Measurements from ENCODE around the gene ERBB3.
A peak's percentile ranks its signal among the peaks of the same experiment; 100 is the strongest.
"Not testable (repeated sequence)": the region's sequence is repeated elsewhere in the genome, so short reads cannot be mapped to it uniquely, and the experiment has no call there.

The ERBB3 gene

DNA sequence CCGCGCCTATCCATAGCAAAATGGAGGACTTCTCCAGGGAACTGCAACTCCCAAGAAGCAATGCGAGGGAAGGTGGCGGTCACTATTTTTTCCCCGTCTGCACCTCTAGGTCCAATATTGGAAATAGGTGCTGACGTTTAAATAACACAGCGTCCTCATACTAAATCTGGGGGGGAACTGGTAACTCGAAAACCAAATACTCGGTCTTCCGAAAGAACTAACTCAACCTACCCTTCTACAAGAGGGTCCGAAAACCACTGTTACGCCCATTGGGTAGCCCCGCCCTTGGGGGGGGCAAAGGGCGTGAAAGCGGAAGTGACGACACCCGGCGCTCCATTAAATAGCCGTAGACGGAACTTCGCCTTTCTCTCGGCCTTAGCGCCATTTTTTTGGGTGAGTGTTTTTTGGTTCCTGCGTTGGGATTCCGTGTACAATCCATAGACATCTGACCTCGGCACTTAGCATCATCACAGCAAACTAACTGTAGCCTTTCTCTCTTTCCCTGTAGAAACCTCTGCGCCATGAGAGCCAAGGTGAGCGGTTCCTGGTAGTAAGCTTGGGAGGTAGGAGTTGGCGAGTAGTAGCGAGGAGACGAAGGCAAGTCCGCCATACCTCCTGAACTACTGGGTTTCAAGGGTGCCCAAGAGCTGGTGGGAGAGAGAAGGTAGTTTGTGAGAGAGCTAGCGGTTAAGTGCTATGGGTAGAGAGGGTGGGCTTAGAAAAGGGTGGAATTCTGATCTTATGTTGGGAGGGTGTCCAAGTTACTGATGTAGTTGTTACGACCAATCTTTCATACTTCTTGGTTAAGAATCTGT is 36.5 kb downstream of the ERBB3 start, which contains the start of gene RPL41:
RPL41 (plus strand) TSS at position 367 of the 815 bp plus-strand sequence.
- FAIRE-seq, result peak; percentile 94

DNA sequence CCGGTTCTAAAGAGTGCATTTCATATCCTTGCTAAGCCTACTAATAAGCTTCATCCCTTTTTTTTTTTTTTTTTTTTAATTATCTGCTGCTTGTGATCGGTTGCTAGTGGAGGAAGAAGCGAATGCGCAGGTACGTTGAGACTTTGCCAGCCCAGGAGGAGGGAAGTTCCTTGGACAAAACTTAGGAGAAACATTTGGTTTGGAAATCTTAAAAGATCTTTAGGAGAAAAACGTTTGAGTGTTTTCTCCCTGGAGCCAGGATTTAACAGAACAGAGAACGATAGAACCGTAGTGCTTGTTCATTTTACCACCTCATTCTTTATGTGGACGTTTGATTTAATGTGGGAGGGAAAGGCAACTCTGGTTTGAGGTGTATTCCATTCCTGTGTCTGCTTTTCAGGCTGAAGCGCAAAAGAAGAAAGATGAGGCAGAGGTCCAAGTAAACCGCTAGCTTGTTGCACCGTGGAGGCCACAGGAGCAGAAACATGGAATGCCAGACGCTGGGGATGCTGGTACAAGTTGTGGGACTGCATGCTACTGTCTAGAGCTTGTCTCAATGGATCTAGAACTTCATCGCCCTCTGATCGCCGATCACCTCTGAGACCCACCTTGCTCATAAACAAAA is 37.2 kb downstream of the ERBB3 start:
- not testable (repeated sequence) for FAIRE-seq

DNA sequence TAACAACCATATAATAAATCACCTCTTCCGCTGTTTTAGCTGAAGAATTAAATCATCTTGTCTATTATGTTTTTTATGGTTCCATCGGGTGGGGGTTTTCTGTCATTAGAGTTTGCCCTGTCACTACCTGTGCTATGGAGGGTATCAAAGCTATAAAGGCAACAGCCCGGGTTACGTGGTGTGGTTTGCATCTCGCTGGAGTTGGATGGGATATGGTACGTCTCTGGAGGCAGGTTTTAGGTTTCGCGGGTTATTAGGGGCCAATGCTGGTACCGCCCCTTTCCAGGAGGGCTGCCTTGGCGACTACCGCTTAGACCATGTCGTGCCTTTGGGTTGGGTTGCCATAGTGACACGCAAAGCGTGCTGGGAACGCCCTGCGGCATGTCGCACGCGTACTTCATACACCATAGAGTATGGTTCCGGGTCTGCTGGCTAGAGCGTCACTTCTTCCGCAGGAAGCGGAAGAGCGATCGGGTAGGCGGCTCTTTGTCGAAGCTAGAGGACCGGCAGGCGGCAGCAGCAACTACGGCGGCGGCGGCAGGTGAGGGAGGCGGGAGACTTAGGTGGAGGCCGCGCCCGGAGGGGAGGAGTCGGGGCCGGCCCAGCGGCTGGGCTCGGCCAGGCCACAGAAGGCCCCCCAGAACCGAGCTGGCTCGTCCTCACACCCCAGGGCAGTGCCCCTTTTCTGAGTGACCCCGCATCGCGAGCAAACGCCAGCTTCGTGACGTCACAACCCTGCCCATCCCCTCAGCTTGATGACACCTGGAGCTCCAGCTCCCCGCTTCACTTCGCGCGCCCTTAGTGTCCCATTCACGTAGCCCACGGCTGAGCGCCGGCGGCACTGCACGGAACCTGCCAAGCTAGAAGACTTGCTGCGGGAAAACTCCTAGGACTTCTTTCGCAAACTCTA is 38.1 kb downstream of the ERBB3 start, which contains the start of gene ZC3H10:
ZC3H10 (plus strand) TSS at position 489 of the 910 bp plus-strand sequence. CDS start 2,297 bp downstream, outside the sequence.
- peak; percentile 97 for FAIRE-seq

DNA sequence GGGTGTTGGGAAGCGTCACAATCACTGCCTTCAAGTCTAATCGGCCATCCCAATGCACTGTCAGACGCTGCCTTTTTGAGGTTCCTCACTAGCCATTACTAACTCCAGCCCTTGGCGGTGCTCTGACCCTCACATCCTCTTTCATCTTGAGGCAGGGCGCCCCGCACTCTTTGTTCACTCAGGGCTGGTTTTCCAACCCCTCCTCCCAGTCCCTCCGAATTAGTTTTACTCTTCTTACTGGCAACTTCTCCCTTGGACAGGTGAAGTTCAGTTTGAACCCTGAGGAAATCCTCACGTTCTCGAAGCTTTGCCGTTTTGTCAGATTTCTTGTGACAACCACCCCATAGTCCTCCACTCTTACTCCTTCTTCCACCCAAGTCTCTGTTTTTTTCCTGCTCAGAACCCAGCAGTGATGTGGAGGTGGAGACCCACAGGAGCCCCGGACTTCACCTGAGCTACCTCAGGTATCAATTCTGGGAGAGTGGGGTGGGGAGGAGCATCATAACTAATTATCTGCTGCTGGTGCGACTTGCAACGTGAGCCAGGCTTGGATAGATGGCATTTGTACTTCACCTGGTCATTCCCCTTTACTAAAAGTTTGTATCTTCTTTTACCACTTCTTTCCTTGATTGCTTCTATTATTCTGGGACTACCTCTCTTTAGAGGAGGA is 38.9 kb downstream of the ERBB3 start:
- FAIRE-seq, result no peak

DNA sequence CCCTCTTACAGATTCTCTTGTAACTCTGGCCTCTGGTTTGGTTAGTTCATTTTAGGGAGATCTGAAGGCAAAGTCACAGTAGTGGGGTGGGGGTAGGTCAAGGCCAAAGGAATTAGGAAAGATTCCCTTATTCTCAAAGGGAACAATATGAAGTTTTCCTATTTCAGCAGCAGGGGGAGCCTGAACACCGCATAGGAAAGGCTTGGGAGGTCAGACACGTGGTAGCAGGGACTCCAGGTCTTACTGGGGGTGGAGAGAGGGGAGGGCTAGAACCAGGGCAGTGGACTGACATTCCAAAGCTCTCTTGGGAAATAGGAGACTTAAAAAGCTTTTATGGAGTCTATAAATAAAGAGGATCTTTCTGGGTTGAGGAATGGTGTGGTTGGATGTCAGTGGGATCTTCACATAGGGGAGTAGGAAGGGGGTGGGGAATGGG is 39.4 kb downstream of the ERBB3 start:
- peak; percentile 90 for FAIRE-seq

DNA sequence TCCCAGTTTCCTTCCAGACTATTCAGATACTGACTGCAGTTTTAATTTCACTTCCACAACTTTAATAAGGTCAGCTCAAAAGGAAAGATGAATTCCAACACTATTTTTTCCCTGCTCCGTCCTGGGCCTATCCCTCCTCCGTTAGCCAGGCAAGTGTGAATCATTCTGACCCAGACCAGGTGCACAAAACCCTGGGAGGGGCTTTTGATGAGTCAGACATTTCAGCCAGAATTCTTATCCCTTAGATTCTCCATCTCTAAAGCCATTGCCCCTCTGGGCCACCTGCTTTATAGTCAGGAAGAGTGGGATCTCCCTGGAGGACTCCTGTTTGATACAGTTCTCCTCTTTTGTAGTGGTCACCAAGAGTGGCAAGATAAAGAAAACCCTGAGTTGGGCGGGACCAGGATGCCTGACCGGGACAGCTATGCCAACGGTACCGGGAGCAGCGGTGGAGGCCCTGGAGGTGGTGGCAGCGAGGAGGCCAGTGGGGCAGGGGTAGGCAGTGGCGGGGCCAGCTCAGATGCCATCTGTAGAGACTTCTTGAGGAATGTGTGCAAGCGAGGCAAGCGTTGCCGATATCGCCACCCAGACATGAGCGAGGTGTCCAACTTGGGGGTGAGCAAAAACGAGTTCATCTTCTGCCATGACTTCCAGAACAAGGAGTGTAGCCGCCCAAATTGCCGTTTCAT is 40.3 kb downstream of the ERBB3 start:
- FAIRE-seq, result no peak

DNA sequence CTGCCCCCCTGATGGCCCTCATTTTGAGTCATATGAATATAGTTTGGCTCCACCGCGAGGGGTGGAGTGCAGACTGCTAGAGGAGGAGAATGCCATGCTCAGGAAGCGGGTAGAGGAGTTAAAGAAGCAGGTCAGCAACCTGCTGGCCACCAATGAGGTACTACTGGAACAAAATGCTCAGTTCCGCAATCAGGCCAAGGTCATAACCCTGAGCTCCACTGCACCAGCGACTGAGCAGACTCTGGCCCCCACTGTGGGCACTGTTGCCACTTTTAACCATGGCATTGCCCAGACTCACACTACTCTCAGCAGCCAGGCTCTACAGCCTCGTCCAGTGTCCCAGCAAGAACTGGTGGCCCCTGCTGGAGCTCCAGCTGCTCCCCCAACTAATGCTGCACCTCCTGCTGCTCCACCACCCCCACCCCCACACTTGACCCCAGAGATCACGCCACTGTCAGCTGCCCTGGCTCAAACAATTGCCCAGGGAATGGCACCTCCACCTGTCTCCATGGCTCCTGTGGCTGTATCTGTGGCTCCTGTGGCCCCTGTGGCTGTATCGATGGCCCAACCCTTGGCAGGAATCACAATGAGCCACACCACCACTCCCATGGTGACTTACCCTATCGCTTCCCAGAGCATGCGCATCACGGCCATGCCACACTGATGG is 41.4 kb downstream of the ERBB3 start:
- FAIRE-seq, result no peak

DNA sequence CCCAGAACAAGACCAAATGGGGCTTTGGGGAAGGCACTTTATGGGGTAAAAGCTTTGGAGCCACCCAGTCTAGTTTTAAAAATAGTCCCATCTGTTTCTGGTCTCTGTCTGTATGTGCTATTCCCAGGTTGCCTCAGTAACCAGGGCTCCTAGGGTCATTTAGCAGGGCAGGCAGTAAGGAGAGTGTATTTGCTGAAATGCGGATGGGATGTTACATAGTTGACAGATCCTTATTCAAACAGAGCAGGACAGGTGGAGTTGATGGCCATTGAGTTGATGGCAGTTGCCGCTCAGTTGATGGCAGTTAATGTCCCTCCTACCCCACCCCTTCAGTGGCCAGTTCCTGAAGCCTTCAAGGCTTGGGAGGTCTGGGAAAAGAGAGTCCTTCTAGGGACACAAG is 42.7 kb downstream of the ERBB3 start:
- no peak for FAIRE-seq

DNA sequence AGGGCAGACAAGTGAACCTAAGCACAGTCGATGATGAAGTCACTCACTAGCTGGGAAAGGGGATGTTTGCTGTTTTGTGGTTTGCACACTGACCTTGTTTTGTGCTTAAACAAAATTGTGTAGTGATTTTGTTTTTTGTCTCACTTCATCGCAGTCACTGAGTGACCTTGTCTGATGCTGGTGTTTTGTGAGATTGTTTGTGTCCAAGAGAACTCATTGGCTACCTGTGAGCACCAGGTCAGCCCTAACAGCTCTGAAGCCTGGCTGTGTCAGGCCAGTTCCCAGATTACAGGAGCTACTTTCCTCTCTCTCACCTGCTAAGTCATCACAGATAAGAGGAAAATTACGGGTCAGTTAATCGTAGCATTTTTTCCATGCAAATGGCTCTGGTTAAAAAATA is 44.2 kb downstream of the ERBB3 start:
- no peak for FAIRE-seq

DNA sequence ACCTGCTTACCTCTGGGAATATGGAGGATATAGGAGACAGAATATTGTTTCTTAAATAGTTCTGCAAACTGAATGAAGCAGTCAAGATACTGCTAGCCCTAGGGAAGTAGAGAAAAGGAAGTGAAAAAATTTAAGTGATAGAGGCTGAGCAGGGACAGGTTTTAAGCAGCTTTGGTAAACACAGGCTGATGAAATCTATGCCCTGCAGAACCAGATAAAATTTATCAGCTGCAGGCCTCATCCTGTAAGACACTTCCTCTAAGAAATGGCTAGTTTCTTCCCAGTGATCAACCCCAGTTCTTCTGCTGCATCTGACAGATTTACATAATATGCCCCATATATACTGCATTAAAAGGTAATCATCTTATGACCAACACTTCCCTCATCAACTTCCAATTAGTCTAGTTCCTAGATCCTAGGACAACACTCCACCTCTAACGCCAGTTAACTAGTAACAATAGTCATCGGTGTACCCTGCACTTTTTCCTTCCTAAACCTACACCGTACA is 46.8 kb downstream of the ERBB3 start:
- FAIRE-seq, result no peak

DNA sequence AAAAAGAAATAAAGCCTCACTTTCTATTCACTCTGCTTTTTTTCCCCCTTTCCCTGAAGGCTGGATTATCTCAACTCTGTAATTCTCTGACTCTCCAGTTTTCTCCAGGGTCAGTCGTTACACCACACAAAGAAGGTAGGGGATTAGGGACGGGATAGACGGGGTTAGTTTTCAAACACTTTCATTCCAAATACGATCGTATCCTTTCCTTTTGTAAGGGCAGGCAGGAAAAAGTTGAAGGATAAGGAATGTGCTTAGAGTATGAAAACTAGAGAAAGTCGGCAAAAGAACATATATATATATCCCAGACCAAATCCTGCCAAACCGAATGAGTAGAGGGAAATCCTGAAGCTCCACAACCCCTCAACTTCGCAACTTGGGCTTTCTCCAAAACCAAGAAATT is 47.5 kb downstream of the ERBB3 start:
- no peak for FAIRE-seq

DNA sequence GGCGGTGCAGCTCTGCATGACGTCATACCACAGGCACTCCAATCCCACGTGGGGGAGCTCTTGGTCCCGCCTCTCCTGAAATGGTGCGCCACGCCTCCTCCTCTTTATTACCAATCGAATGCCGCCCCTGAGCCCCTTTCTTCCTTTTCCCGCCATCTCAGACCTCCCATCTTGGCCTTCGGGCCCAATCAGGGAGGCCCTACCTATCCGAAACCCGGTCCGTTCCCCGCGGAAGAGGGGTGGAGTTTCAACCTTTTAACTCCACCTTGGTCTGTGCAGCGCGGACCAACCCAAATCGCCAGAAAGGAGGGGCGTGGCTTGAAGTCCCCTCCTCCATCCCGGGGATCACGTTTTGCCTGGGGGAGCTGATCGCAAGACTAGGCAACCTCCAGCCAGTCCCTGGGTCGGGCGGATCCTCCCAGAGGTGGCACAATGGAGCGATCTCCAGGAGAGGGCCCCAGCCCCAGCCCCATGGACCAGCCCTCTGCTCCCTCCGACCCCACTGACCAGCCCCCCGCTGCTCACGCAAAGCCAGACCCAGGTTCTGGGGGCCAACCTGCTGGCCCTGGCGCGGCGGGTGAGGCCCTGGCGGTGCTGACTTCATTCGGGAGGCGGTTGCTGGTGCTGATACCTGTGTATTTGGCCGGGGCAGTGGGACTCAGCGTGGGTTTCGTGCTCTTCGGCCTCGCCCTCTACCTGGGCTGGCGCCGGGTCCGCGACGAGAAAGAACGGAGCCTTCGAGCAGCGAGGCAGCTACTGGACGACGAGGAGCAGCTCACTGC is 48.1 kb downstream of the ERBB3 start, which contains the start of gene ESYT1:
ESYT1 (plus strand) TSS at position 380 of the 782 bp plus-strand sequence; CDS start at position 433, 53 bp downstream.
- FAIRE-seq, result peak; percentile 99

DNA sequence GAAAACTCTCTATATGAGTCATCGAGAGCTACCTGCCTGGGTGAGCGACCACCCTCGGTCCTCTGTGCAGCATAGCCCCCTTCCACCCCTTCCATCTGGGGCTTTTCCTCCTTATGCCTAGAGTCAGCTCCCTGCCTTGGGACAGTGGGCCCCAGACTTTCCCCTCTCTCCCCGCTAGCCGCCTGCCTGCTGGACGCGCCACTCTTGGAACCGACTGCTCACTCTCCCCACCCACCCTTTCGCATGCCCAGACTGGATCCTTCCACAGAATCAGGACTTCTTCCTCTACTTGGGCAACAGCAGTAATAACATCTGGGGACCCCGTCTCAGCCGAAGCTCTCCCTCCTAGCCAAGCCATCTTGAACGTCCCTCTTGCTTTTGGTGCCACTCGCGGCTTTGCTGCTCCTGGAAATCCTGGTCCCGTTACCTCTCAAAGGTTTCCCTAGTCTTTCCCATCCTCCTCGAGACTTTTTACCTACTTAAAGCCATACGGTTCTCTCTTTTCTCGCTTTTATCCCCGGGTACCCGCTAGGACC is 48.8 kb downstream of the ERBB3 start:
- FAIRE-seq, result no peak

DNA sequence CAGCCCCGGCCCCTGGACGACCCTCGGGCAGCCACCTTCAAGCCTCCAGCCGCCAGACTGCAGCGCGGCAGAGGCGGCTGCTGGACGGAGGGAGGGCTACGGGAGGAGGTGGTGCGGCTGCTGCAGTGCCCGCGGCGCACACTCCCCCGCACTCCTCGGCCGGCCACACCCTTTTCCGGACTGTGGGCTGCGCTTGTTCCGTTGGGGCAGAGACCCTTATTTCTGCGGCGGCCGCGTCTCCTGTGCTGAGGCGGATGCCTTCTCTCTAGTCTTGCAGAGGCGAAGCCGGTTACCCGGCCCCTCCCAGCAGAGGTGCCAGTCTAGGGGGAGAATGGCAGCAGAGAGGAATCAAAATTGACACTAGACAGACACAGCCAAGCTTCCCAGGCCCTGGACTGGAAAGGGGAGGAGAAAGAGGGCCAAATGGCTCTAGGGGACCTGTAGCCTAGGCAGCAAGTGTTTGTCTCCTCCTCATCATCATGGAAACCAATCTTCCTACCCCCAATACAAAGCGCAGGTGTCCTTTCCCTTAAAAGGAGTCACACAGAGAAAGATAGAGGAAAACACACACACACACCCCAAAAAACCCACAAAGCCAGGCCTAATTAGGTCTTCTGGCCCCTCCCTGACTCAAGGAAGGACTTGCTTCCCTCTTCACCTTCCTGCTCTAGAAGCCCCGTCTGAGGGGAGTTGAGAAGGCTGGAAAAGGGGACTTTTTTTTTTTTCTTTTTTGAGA is 49.4 kb downstream of the ERBB3 start:
- FAIRE-seq, result no peak

DNA sequence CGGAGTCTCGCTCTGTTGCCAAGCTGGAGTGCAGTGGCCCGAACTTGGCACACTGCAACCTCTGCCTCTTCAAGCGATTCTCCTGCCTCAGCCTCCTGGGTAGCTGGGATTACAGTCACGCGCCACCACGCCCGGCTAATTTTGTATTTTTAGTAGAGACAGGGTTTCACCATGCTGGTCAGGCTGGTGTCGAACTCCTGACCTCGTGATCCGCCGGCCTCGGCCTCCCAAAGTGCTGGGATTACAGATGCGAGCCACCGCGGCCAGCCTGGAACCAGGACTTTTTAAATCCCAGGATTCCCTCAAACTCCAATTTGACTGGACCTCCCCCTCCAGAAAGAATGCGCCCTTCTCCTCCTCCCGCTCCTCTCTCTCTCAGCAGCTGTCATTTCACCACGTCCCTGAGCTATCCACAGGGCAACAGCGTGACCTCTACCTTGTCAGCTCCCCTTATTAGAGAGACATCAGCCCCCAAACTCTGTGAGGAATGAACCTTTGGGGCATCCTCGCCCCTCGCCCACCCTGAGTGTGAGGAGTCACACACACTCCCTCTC is 50.1 kb downstream of the ERBB3 start:
- no peak for FAIRE-seq

DNA sequence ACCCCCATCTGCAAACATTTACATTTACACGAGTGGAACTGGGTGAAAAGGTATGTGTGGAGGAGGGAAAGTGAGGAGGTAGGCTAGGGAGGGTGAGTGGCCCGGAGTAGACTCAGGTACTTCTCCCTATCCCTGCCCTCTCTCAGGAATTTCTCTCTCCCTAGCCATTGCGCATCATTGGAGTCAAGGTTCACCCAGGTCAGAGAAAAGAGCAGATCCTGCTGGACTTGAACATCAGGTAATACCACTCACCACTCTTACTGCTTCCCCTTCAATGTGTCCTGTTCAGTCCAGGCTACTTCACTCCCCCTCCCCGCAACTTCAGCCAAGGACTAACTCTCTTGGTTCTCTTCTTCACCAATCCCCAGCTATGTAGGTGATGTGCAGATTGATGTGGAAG is 50.9 kb downstream of the ERBB3 start:
- no peak for FAIRE-seq

DNA sequence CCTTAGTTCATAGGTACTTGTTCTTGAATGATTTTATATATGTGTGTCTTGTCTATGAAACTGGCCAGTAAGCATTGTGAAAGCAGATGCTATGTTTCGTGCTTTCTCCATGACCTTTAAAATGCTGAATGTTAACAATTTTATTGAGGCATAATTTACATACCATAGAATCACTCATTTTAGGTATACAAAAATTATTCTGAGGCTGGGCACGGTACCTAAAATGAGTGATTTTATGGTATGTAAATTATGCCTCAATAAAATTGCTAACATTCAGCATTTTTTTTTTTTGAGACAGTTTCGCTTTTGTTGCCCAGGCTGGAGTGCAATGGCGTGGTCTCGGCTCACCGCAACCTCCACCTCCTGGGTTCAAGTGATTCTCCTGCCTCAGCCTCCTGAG is 54.9 kb downstream of the ERBB3 start:
- no peak for FAIRE-seq

DNA sequence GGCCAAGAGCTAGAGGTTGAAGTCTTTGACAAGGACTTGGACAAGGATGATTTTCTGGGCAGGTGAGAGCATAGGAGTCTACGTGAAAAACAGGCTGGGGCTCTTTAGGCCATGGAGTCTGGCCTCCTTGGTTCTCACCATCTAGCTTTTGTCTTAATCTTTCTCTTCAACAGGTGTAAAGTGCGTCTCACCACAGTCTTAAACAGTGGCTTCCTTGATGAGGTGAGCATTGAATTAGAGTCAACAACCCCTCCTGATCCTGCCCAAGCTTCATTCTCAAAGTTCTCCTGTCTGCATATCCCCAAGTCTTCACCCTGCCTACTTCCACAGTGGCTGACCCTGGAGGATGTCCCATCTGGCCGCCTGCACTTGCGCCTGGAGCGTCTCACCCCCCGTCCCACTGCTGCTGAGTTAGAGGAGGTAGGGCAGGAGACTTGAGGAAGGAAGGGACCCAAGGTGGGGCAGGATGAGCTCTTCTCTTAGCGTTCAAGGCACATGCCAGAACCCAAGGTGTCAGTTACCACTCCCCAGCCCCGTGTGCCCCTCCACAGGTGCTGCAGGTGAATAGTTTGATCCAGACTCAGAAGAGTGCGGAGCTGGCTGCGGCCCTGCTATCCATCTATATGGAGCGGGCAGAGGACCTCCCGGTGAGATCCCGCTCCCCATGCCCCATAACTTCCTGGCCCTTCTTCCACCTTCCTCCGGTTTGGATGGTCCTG is 58.0 kb downstream of the ERBB3 start:
- no peak for FAIRE-seq
